Right renal cortex interstitium (tissue), 3 donors: Measurements from ENCODE around the gene APOL3. TPM values are rescaled to one million over a fixed set of nuclear protein-coding genes. Genes with fewer than 3 reads are reported as not detected.
"Not testable (repeated sequence)": the region's sequence is repeated elsewhere in the genome, so short reads cannot be mapped to it uniquely, and the experiment has no call there.

Experiments used
- DNase-seq, 3 donors: peaks; one replicate each; pipeline ENCODE4 v3.0.0-alpha.2; 2013; ENCODE audit warnings: low read depth in 3 of 3, low spot score in 2 of 3
- polyA plus RNA-seq, 3 donors: library from polyadenylated mRNA; unstranded; fragments of 120-200 nt; gene quantifications; one replicate each; pipeline ENCODE4 v1.2.1, GENCODE V29; 2013; ENCODE audit not compliant: insufficient read length in 3 of 3

APOL3 gene
- polyA plus RNA-seq, 3 donors: 15.5 to 16.8 (median 15.5) TPM

GRCh38 chr22:36193577-36193976, 33.0 kb upstream of the APOL3 start:
- DNase-seq: no peak

DNA sequence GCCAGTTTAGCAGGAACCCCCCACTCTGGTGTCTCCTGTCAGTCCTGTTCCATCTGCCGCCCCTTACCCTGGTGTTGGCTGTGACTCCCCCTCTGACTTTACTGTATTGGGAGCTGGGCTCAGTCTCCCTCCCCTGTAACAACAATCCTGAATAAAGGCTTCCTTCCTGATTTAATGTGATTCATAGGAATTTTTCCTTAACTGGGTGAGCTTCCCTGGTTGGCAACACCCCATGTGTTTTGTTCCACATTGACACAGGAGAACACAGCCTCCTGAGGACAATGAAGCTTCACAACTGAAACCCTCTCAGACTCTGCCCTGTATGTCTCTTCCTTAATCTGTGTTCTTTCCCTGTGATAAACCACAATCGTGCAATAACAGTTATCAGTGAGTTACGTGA, 32.6 kb upstream of the APOL3 start:
- no peak for DNase-seq

DNA sequence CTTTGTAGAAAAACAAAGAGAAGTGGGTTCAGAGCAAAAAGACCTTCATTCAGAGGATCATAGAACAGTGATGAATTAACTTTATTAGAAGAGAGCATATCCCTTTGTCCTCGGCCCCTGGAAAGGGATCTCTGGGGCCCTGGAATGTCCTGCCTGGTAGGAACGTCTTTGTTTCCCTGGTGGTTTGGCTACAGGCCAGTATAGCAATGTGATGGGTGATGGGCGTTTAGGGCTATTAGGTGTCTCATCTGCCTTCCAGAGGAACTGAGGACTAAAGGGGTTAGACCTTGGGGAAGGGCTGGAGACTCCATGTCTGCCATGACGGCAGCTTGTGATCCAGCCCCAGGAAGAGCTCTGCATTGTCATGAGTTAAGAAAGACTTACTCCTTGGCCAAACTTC, 32.0 kb upstream of the APOL3 start:
- DNase-seq: no peak

DNA sequence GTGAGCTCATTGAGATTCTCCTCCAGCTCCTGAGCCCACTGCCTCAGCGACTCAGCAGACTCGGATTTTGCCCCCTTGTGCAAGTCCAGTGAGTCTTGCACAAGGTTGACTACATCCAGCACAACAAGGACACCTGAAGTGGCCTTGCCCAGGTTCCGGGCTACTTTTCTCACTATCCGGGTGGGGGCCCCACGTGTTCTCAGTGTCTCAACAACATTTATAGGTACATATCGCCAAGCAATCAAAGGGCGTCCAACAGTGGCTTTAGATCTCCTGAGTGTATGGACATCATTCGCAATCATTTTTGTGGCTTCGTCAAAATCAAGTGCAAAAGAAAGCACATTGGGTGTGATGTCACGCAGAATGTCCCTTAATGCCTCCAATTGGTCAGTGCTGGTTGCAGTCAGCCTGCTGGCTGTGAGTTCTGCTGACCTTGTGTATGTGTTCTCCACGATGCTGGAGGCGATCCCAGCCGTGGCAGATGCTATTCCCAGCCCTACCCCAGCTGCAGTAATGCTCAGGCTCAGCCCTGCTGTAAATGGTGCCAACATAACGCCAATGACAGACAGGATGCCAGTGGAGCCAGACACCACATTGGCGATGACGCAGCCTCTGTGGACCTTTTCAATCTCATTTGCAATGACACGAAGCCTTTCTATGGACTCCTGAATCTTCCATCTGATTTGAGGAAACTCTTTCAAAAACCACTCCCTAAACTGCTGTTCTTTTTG, 30.7 kb upstream of the APOL3 start:
- DNase-seq: no peak

DNA sequence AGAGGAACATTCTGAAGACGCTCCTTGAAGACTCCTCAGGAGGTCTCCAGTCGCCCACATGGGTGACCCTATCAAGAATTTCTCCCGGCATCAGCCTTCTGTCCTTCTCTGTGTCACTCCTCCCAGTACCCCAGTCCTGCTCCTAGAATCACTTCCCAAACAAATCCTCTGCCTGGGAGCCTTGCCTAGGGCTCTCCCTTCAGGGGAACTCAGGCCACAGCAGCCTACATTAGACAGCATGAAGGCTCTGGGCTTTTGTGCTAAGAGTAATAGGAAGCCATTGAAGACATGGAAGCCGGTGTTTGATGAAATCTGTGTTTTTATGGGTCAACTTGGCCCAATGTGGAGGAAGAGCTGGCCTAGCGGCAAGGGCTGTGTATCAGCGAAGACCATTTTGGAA, 27.3 kb upstream of the APOL3 start:
- DNase-seq: not testable (repeated sequence)

GRCh38 chr22:36185828-36186624, 25.5 kb upstream of the APOL3 start:
- DNase-seq: no peak

DNA sequence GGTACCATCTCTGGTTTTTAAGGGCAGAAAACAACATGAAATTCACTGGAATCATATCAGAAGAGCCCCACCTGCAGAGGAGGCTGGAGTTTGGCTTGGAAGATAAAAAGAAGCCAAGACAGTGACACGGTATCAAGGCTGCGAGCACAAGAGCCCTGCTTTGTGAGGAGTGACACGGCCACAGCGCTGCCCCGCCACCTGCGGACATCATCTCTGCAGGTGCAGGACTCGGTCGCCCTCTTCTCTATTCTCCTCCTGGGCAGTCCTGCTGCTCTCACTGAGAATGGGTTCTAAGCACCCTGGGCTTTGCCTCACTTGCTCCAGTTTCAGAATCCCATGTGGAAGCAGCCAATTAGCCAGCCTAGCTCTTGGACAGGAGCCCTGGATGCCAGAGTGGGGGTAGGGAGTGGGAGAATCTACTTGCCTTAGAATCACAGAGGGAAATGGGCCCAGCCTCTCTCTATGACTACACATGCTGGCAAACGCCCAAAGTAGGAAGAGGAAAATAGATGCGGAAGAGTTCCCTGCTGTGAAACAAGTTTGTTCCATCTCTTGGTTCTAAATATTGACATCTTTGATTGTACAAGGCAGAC, 24.0 kb upstream of the APOL3 start:
- DNase-seq: no peak

DNA sequence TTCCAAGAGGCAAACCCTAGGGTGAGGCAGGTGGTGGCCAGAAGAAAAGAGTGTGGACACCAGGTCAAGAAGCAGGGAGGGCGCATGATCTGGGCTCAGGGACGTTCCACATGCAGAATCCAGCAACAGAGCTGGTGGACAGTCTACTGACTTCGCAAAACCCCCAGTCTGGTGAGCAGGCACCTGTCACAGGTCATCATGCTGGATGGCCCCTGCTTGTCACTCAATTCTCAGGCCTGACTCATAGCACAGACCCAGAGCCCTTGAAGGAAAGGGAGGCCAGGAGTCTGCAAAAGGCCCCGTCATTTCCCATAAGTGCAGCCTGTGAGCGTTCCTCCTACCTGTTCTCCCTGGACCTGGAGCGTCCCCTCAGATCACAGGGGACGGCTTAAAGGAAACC, 22.9 kb upstream of the APOL3 start:
- no peak for DNase-seq

- no peak for DNase-seq
Observed at GRCh38 chr22:36182857-36183256, 22.3 kb upstream of the APOL3 start.

DNA sequence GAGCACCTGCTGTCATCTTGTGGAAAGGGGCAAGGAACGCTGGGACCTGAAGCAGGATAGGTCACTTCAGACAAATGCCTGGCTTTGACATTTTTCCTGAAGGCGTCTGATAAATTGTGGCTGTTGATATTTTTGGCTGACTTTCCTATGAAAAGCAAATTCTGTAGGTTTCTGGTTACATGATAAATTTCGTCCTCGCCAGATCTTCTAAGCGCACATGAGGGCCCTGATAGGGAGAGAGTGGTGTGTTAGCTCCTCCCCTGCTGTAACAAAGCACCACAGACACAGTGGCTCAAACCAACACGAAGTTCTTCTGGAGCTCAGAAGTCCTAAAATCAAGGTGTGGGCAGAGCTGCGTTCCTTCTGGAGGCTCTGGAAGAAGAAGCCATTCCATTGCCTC, 21.5 kb upstream of the APOL3 start:
- no peak for DNase-seq

GRCh38 chr22:36180928-36181327, 20.4 kb upstream of the APOL3 start:
- DNase-seq: no peak

DNA sequence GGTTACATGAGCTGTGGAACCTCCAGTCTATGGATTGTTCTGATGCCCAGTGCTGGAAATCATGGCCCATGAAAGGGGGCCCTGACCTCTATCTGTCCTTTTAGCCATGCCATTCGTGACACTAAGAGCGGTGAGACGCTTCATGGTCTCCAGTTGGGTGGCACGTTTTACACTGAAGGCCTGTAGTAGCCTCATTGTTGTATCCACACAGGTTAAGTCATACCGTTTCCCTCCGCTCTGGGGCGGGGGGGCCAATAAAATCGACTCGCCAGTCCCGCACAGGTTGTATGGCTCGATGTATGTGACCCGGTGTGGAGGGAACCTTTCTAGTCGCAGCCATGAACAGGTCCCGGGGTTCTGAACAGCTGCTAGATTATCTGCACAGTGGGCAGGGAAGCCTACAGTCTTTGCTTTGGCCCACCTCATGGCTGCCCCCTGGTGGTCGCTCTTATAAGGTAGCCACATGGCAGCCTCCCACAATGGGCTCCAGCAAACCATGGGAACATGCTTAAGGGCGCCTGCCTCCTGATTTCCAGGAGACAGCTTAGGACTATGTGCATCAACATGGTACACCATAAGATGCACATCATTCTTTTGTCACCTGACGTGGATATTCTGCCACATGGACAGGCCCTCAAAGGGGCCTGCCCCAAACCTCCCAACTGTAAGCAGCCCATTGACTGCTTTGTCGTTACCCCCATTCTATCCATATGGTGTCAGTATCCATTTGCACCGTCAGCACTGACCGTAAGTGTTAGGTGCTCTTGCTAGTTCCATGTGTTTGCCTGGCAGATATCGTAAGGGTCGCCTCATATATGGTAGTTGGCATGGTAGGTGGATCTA, 19.7 kb upstream of the APOL3 start:
- no peak for DNase-seq

GRCh38 chr22:36177160-36177559, 16.6 kb upstream of the APOL3 start:
- DNase-seq: no peak

GRCh38 chr22:36175892-36176291, 15.3 kb upstream of the APOL3 start:
- no peak for DNase-seq

DNA sequence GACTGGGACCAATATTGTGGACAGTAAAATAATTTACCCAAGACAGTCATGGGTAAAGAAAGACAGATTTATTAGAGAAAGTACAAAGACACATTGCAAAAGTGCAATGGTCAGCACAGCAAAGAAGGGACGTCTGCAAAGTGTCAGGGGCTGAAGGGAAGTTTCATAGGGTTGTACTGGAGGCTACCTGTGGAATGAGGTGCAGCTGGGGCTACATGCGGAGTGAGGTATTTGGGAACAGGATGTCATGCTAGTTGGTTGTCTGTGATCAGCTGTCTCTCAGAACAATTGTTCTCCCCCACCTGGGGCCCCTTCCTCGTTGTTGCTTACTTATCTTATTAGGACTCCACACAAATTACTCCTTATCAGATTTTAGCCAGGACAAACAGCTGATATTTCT, 11.4 kb upstream of the APOL3 start:
- DNase-seq: no peak

DNA sequence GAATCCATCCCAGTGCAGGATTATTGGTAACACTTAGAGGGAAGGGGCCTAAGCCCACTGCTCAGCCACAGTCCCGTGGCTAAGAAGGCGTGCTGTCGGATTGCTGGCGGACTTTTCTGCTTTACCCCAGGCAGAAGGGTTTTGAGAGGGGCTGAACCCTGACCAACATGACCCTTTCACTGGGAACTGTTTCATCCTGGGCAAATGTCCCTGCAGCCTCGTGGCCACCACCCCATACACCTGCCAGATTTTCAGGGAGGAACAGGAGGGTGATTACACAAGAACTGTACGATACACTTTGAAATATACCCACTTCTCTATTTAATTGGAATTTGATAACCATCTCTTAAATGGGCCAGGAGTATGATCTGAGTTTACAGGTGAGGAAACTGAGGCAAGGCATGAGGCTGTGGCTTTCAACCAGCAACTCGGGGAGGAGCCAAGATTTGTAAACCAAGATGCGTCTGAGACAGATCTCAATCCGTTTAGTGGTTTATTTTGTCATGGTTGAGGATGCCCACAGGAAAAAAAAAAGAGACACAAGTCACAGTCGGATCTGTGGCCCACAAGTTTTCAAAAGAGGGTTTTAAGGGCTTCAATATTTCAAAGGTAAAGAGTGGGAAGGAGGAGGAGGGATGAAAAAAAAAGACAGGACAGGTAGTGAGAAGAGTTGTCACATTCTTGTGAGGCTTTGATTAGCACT, 6.1 kb upstream of the APOL3 start:
- no peak for DNase-seq

- DNase-seq: no peak
Observed at GRCh38 chr22:36166086-36166485, 5.5 kb upstream of the APOL3 start.

DNA sequence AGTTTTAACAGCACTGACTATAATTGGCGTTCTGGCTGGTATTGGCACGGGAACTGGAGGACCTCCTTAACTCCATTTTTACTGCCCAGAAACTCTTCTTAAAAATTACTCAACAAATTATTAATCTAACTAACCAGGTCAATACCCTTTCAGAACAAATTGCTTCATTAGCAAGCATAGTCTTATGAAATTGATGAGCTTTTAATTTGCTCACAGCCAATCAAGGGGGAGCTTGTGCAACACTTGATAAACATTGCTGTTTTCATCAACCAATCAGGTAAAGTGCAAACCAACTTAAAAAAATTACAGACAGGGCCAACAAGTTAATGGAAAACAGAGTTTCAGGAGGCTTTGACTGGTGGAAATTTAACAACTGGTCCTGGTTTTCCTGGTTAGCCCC, 4.6 kb upstream of the APOL3 start:
- no peak for DNase-seq

- DNase-seq: no peak
Observed at GRCh38 chr22:36164621-36165020, 4.1 kb upstream of the APOL3 start.

DNA sequence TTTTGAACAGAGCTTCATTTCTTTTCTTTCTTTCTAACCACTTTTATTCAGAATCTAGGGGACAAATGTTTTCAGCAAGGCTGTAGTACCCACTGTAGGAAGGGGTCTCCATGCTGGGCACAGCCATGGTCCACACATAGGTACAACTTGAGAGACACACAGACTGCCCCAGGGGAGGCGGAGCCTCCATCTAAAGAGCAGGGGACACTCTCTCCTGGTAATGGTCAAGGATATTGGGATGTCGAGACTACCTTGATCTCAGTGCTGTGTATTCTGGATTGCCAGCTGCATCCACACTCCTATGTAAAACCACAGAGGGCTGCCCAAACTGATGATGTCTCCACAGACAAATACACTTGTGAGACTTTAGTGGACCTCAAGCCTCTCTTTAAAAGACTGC, 2.9 kb upstream of the APOL3 start:
- no peak for DNase-seq
